Endothelial cell of umbilical vein (primary cell): ENCODE data around the gene MYO1C. TPM values are rescaled to one million over a fixed set of nuclear protein-coding genes. Genes with fewer than 3 reads are reported as not detected.

Experiments used
- BruUV-seq: library from RNA; stranded (reverse); fragments of 400-500 nt; replicated peaks from 2 replicates; lab custom pipeline; 2021; lab: Mats Ljungman, UMichigan
- CTCF ChIA-PET: fragments of 300-600, 350-600 bp; sonication (Branson Sonifier 250); formaldehyde crosslinking; loops from one replicate; lab custom pipeline; 2021; ENCODE audit warnings: antibody characterized with exemption, inconsistent platforms; lab: Charles Lee
- POLR2A ChIA-PET: fragments of 300-600, 350-600 bp; sonication (Branson Sonifier 250); formaldehyde crosslinking; loops from one replicate; lab custom pipeline; 2021; ENCODE audit warnings: antibody characterized with exemption, inconsistent platforms; lab: Charles Lee
- DNase-seq: peaks from one replicate; pipeline ENCODE4 v3.0.0-alpha.2; 2011; ENCODE audit warnings: low read depth, low spot score
- FAIRE-seq: peaks from 2 replicates; lab custom pipeline; 2011; peaks lifted over from hg19 to GRCh38; lab: Jason Lieb, UNC
- H2AFZ ChIP-seq: 2 replicates; pipeline ENCODE4 v1.6.0; 2012; ENCODE audit warnings: low read depth, low read length, control low read depth, inconsistent platforms
- H3K27ac ChIP-seq: 2 replicates; pipeline ENCODE4 v1.5.1; 2011; ENCODE audit warnings: low read depth, mild to moderate bottlenecking, control low read depth, low read length, moderate library complexity; ENCODE audit not compliant: insufficient read depth
- H3K27me3 ChIP-seq, 2 experiments: 2 replicates each; pipeline versions ENCODE4 v1.6.0 to v1.6.1; 2011; ENCODE audit warnings: low read length in 2 of 2, mixed read lengths in 1 of 2; ENCODE audit not compliant: control insufficient read depth in 2 of 2, insufficient read depth in 2 of 2
- H3K36me3 ChIP-seq, 2 experiments: 2 replicates in 1 of 2; 3 replicates in 1 of 2; pipeline ENCODE4 v1.5.1; 2011; ENCODE audit warnings: low read length in 2 of 2, mild to moderate bottlenecking in 1 of 2, moderate library complexity in 1 of 2; ENCODE audit not compliant: control insufficient read depth in 2 of 2, insufficient read depth in 2 of 2; ENCODE audit errors: extremely low read depth in 1 of 2
- H3K4me1 ChIP-seq: 3 replicates; pipeline ENCODE4 v1.5.1; 2011; ENCODE audit warnings: mild to moderate bottlenecking, low read length; ENCODE audit not compliant: control insufficient read depth, insufficient read depth; ENCODE audit errors: extremely low read depth
- H3K4me2 ChIP-seq: 2 replicates; pipeline ENCODE4 v1.6.1; 2011; ENCODE audit warnings: low read length, control low read depth, mixed read lengths; ENCODE audit not compliant: insufficient read depth
- H3K4me3 ChIP-seq, 3 experiments: fragments of 200-600 bp in 1 of 3; sonication (generic), shearing (Covaris generic) in 1 of 3; replicated peaks in 1 of 3; 2 replicates each; pipeline ENCODE4 v1.5.1; 2011 to 2016; ENCODE audit warnings: control low read depth in 3 of 3, low read length in 3 of 3, mild to moderate bottlenecking in 2 of 3, inconsistent platforms in 1 of 3, low read depth in 1 of 3, moderate library complexity in 1 of 3; ENCODE audit not compliant: insufficient read depth in 1 of 3
- H3K79me2 ChIP-seq: 2 replicates; pipeline ENCODE4 v1.6.0; 2012; ENCODE audit warnings: low read length, inconsistent platforms; ENCODE audit not compliant: control insufficient read depth, insufficient read depth
- H3K9ac ChIP-seq: replicated peaks from 2 replicates; pipeline ENCODE3; 2011; ENCODE audit warnings: low read length, control low read depth; ENCODE audit not compliant: insufficient read depth; ENCODE audit errors: extremely low read depth
- H3K9me1 ChIP-seq: replicated peaks from 3 replicates; pipeline ENCODE4 v1.6.0; 2011; ENCODE audit warnings: mild to moderate bottlenecking, low read length; ENCODE audit not compliant: control insufficient read depth, insufficient read depth; ENCODE audit errors: extremely low read depth
- H3K9me3 ChIP-seq: replicated peaks from 2 replicates; pipeline ENCODE4 v1.5.1; 2012; ENCODE audit warnings: low read length, inconsistent platforms; ENCODE audit not compliant: control insufficient read depth, insufficient read depth
- H4K20me1 ChIP-seq: replicated peaks from 2 replicates; pipeline ENCODE3; 2011; ENCODE audit warnings: mild to moderate bottlenecking, low read length; ENCODE audit not compliant: control insufficient read depth, insufficient read depth; ENCODE audit errors: extremely low read depth
- CTCF ChIP-seq, 2 donors: IDR thresholded peaks; 1 replicate in 1 of 2; 2 replicates in 1 of 2; pipeline ENCODE4 v1.5.1; 2011; ENCODE audit warnings: low read length in 2 of 2, mild to moderate bottlenecking in 2 of 2, moderate library complexity in 2 of 2, control low read depth in 1 of 2, inconsistent platforms in 1 of 2, low read depth in 1 of 2; ENCODE audit not compliant: insufficient read depth in 1 of 2; ENCODE audit errors: extremely low read depth in 1 of 2
- EZH2 ChIP-seq: IDR thresholded peaks from 2 replicates; pipeline ENCODE4 v1.6.1; 2012; ENCODE audit warnings: borderline replicate concordance, low read depth, mild to moderate bottlenecking, moderate library complexity, low read length, inconsistent platforms; ENCODE audit not compliant: severe bottlenecking
- FOS ChIP-seq: IDR thresholded peaks from 2 replicates; pipeline ENCODE4 v1.6.1; 2011; ENCODE audit warnings: mild to moderate bottlenecking, low read length, moderate library complexity, borderline replicate concordance; ENCODE audit not compliant: insufficient read depth
- GATA2 ChIP-seq: IDR thresholded peaks from 2 replicates; pipeline ENCODE4 v1.7.0; 2011; ENCODE audit warnings: low read depth, mild to moderate bottlenecking, moderate library complexity, mixed read lengths, low read length; ENCODE audit not compliant: insufficient read length, insufficient read depth
- JUN ChIP-seq: IDR thresholded peaks from 2 replicates; pipeline ENCODE4 v1.6.1; 2011; ENCODE audit warnings: borderline replicate concordance, low read depth; ENCODE audit not compliant: insufficient read length, insufficient read depth
- MAX ChIP-seq: IDR thresholded peaks from 2 replicates; pipeline ENCODE4 v1.6.1; 2011; ENCODE audit not compliant: insufficient read depth, insufficient read length
- MYC ChIP-seq: IDR thresholded peaks from one replicate; pipeline ENCODE4 v1.6.1; 2011; ENCODE audit warnings: mild to moderate bottlenecking, low read depth, low read length
- POLR2A ChIP-seq: IDR thresholded peaks from 2 replicates; pipeline ENCODE4 v1.6.1; 2012; ENCODE audit warnings: low read depth, mild to moderate bottlenecking, control low read depth, low read length
- POLR2AphosphoS5 ChIP-seq: IDR thresholded peaks from 2 replicates; pipeline ENCODE4 v1.6.1; 2012; ENCODE audit warnings: low read depth, mild to moderate bottlenecking, control low read depth, low read length, moderate library complexity; ENCODE audit not compliant: insufficient read depth
- dilution Hi-C: fragments of 300-500 bp; cut with MboI; formaldehyde crosslinking; loops from one replicate; pipeline ENCODE4 v1.15.0; 2019; ENCODE audit warnings: low sequenced_read_pairs; ENCODE audit not compliant: extremely low pct_ligation_motif_present
- intact Hi-C: fragments of 100-400 bp; cut with micrococcal nuclease; formaldehyde crosslinking; loops from one replicate; pipeline ENCODE4 v1.10.0; 2022
- polyA plus RNA-seq, 4 experiments: library from polyadenylated mRNA; depleted of rRNA in 3 of 4; stranded (reverse) in 3 of 4; unstranded in 1 of 4; fragments of >200 nt; gene quantifications; 2 replicates each; pipeline versions ENCODE4 v1.2.1 to v1.2.3, GENCODE V29; 2011 to 2012; ENCODE audit warnings: missing spikeins in 1 of 4
- total RNA-seq: library from RNA; stranded (reverse); gene quantifications from 2 replicates; pipeline ENCODE4 v1.2.3, GENCODE V29; 2021

The MYO1C gene
- total and polyA plus RNA-seq, 2 donors (not counting 3 experiments of a cell fraction or from before 2014, with no cell fraction given), result 141 to 206 TPM

GRCh38 chr17:1442187-1442586 lies 50.3 kb downstream of the MYO1C start:
- peaks cover 92% of the 10 kb centered on the region for H3K79me2 ChIP-seq
- H3K36me3 ChIP-seq, result peaks cover 0 to 2% of the 10 kb centered on the region in 2 experiments
- H3K4me3 ChIP-seq, result no peak overlapping the region
- TF ChIP-seq MYC (no peak), GATA2 (no peak), JUN (no peak), CTCF (IDR thresholded peaks at IDR 0.05; ENCODE audit: extremely low read depth in 1 of 2, insufficient read depth in 1 of 2, low read depth in 1 of 2, low read length in 2 of 2) (no peak), MAX (no peak)
- H4K20me1 ChIP-seq, result peaks cover 5% of the 10 kb centered on the region
- H3K4me1 ChIP-seq, result peaks cover 6% of the 10 kb centered on the region
- DNase-seq (no peak), FAIRE-seq (peak; percentile 15)
- no peaks in the 10 kb centered on the region for H3K27me3 ChIP-seq
- dilution Hi-C loops, result no loop called here
- ChIA-PET CTCF (interaction anchor here (2.8 kb wide), 1 partner anchor 77 kb away, joined by 11 read pairs; no protein-coding TSS in a partner anchor), POLR2A (no interaction called here)
- H3K9me1 ChIP-seq, result no peaks in the 10 kb centered on the region
- no peak overlapping the region for H3K4me2 ChIP-seq
- H3K9ac ChIP-seq, result no peak overlapping the region
- intact Hi-C loops, result no loop called here
- H2AFZ ChIP-seq, result no peak overlapping the region
- BruUV-seq, result no TSS peak
- no peaks in the 10 kb centered on the region for H3K9me3 ChIP-seq
- no peak overlapping the region for H3K27ac ChIP-seq

- intact Hi-C loops (no loop called here), dilution Hi-C loops (no loop called here)
- no peak overlapping the region for H3K4me2 ChIP-seq
- ChIA-PET POLR2A (no interaction called here), CTCF (interaction anchor here (1.7 kb wide), 1 partner anchor 76 kb away, joined by 6 read pairs; no protein-coding TSS in a partner anchor)
- peaks cover 2 to 5% of the 10 kb centered on the region in 2 experiments for H3K36me3 ChIP-seq
- H3K9ac ChIP-seq, result no peak overlapping the region
- FAIRE-seq (no peak), DNase-seq (no peak)
- no peaks in the 10 kb centered on the region for H3K9me1 ChIP-seq
- H4K20me1 ChIP-seq, result peaks cover 5% of the 10 kb centered on the region
- no peaks in the 10 kb centered on the region for H3K9me3 ChIP-seq
- TF ChIP-seq GATA2 (no peak), FOS (no peak), EZH2 (no peak), CTCF (IDR thresholded peaks at IDR 0.05; ENCODE audit: extremely low read depth in 1 of 2, insufficient read depth in 1 of 2, low read depth in 1 of 2, low read length in 2 of 2) (no peak), MAX (no peak), POLR2AphosphoS5 (no peak), POLR2A (no peak), MYC (no peak), JUN (no peak)
- no peaks in the 10 kb centered on the region for H3K4me1 ChIP-seq
- no peak overlapping the region for H3K27ac ChIP-seq
- no peaks in the 10 kb centered on the region for H3K27me3 ChIP-seq
- H3K4me3 ChIP-seq, result no peak overlapping the region
- no TSS peak for BruUV-seq
- H2AFZ ChIP-seq, result no peak overlapping the region
- H3K79me2 ChIP-seq, result peaks cover 93% of the 10 kb centered on the region
Measured at GRCh38 chr17:1440921-1441320, 51.6 kb downstream of the MYO1C start.
